NCI-H526 (cell line): ENCODE measurements around the gene SLC12A7.
"Not testable (repeated sequence)": the region's sequence is repeated elsewhere in the genome, so short reads cannot be mapped to it uniquely, and the experiment has no call there.

Source experiments
- DNase-seq, 2 experiments: peaks; one replicate each; lab custom pipeline; 2025; lab: John Stamatoyannopoulos, UW

The SLC12A7 gene

GRCh38 chr5:1140818-1141189 is 28.9 kb upstream of the SLC12A7 start:
- no peak for DNase-seq

GRCh38 chr5:1140171-1140817 is 28.4 kb upstream of the SLC12A7 start:
- DNase-seq = peak; percentile 78 to 92

- DNase-seq = no peak
Observed at GRCh38 chr5:1139331-1140170, 27.7 kb upstream of the SLC12A7 start.

GRCh38 chr5:1138445-1139245 is 26.8 kb upstream of the SLC12A7 start:
- no peak for DNase-seq

GRCh38 chr5:1137567-1138444 is 25.9 kb upstream of the SLC12A7 start:
- no peak for DNase-seq

- DNase-seq = no peak
Observed at GRCh38 chr5:1136814-1137213, 25.0 kb upstream of the SLC12A7 start.

GRCh38 chr5:1135696-1136525 is 24.0 kb upstream of the SLC12A7 start:
- DNase-seq = no peak

- DNase-seq = no peak
Observed at GRCh38 chr5:1134478-1134877, 22.6 kb upstream of the SLC12A7 start.

- no peak for DNase-seq
Observed at GRCh38 chr5:1133510-1134201, 21.8 kb upstream of the SLC12A7 start.

GRCh38 chr5:1133108-1133507 is 21.2 kb upstream of the SLC12A7 start:
- no peak for DNase-seq

GRCh38 chr5:1132570-1132969 is 20.7 kb upstream of the SLC12A7 start:
- DNase-seq = no peak

- DNase-seq = no peak
Observed at GRCh38 chr5:1131726-1132125, 19.9 kb upstream of the SLC12A7 start.

GRCh38 chr5:1131191-1131621 is 19.3 kb upstream of the SLC12A7 start:
- no peak for DNase-seq

- peak; percentile 91 to 96 for DNase-seq
Observed at GRCh38 chr5:1130218-1130946, 18.5 kb upstream of the SLC12A7 start.

GRCh38 chr5:1129711-1130055 is 17.8 kb upstream of the SLC12A7 start:
- no peak for DNase-seq

- DNase-seq = no peak
Observed at GRCh38 chr5:1128977-1129710, 17.3 kb upstream of the SLC12A7 start.

GRCh38 chr5:1127959-1128785 is 16.3 kb upstream of the SLC12A7 start:
- no peak for DNase-seq

- not testable (repeated sequence) for DNase-seq
Observed at GRCh38 chr5:1125695-1126094, 13.8 kb upstream of the SLC12A7 start.
